GM23248 (cell line): ENCODE data around the gene RBFOX1.
"Not testable (repeated sequence)": the region's sequence is repeated elsewhere in the genome, so short reads cannot be mapped to it uniquely, and the experiment has no call there.

Experiments used
- EZH2 ChIP-seq: fragments of 200-600 bp; sonication (generic); IDR thresholded peaks from 2 replicates; pipeline ENCODE4 v1.6.1; 2018; ENCODE audit warnings: antibody characterized with exemption, mild to moderate bottlenecking; ENCODE audit not compliant: insufficient read depth, poor library complexity, severe bottlenecking
- EZH2phosphoT487 ChIP-seq: fragments of 200-600 bp; sonication (generic); IDR thresholded peaks from 2 replicates; pipeline ENCODE4 v1.6.1; 2018; ENCODE audit warnings: antibody characterized with exemption, moderate library complexity, mild to moderate bottlenecking, low read depth; ENCODE audit not compliant: insufficient read depth

- not testable (repeated sequence) for TF ChIP-seq EZH2phosphoT487, EZH2
These were observed 170.0 kb downstream of the RBFOX1 start for GRCh38 chr16:7502591-7503157.
